Measurements from ENCODE around the gene DNAH8.
A peak's percentile ranks its signal among the peaks of the same experiment; 100 is the strongest.

DNAH8 gene

DNA sequence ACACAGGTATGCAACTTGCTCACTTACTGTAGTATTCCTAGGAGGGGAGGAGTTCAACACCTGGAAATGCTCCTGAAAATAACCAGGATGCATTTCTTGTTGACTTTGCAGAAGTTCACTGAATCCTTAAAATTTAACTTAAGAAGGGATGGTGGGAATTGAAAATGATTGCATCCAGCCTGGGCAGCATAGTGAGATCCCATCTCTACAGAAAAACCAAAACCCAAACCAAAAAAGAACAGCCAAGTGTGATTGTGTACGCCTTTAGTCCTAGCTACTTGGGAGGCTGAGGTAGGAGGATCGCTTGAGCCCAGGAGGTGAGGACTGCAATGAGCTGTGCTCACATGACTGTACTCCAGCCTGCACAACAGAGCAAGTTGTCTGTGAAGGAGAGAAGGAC is 1.7 kb downstream of the DNAH8 start:
- no peak overlapping the region for H3K4me3 ChIP-seq (ENCODE audit: low read depth, low read length)
- TF ChIP-seq, protein P1, sequence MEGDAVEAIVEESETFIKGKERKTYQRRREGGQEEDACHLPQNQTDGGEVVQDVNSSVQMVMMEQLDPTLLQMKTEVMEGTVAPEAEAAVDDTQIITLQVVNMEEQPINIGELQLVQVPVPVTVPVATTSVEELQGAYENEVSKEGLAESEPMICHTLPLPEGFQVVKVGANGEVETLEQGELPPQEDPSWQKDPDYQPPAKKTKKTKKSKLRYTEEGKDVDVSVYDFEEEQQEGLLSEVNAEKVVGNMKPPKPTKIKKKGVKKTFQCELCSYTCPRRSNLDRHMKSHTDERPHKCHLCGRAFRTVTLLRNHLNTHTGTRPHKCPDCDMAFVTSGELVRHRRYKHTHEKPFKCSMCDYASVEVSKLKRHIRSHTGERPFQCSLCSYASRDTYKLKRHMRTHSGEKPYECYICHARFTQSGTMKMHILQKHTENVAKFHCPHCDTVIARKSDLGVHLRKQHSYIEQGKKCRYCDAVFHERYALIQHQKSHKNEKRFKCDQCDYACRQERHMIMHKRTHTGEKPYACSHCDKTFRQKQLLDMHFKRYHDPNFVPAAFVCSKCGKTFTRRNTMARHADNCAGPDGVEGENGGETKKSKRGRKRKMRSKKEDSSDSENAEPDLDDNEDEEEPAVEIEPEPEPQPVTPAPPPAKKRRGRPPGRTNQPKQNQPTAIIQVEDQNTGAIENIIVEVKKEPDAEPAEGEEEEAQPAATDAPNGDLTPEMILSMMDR (IDR thresholded peaks at IDR 0.05; ENCODE audit: control insufficient read depth, extremely low read depth, insufficient read depth): no peak
- DNase-seq (ENCODE audit: low read depth): no peak

DNA sequence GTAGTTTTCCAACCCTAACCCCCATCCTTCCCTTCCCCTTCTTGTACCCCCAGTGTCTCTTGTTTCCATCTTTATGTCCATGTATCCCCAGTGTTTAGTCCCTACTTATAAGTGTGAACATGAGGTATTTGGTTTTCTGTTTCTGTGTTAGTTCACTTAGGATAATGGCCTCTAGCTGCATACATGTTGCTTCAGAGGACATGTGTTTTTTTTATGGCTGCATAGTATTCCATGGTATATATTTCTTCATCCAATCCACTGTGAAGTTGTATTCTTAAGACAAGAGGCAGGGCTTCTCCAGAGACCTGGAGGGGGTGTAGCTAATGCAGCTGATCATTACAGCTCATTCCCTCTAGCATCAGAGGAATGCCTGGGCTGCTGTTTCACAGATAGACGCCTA is 4.2 kb downstream of the DNAH8 start:
- no peak for DNase-seq (ENCODE audit: low read depth)
- H3K4me3 ChIP-seq (ENCODE audit: low read depth, low read length): no peak overlapping the region
- TF ChIP-seq, protein P1 (IDR thresholded peaks at IDR 0.05; ENCODE audit: control insufficient read depth, extremely low read depth, insufficient read depth): no peak

DNA sequence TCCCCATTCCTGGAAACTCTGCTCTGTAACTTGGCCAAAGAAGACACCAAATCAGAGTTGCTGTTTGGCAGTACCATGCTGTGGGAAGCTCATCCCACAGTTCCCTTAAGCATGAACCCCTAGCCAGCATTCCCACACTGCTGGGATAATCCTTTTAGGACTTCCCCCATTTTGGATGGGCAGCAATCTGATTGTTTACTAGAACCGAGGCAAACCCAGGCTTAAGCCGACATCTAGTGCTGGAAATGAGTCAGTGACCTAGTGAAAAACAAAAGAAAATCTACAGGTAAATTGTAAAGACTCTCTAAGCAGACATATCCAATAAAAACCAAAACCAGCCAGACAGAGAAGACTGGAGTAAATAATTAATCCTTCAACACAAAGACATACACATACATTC is 5.2 kb downstream of the DNAH8 start:
- TF ChIP-seq, protein P1 (IDR thresholded peaks at IDR 0.05; ENCODE audit: control insufficient read depth, extremely low read depth, insufficient read depth): peak; percentile 31
- no peak overlapping the region for H3K4me3 ChIP-seq (ENCODE audit: low read depth, low read length)
- no peak for DNase-seq (ENCODE audit: low read depth)

DNA sequence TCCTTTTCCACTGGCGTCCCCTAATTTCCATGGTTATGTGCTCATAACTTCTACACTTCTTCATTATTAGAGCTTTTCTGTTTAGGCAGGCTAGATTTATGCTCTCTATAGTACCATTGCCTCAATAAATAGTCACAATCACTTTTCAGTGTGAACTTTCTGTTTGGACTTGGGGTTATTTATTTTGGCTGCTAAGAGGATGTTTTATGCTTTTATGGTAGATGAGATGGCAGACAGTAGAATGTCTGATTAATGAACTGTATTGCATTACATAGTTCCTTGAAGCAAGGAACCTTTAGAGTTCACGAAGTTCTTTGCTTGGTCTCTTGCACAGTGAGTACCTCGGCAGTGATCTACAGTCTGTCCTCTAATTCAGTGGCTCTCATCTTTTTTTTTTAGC is 6.9 kb downstream of the DNAH8 start:
- TF ChIP-seq, protein P1 (IDR thresholded peaks at IDR 0.05; ENCODE audit: control insufficient read depth, extremely low read depth, insufficient read depth): no peak
- DNase-seq (ENCODE audit: low read depth): no peak
- no peak overlapping the region for H3K4me3 ChIP-seq (ENCODE audit: low read depth, low read length)

DNA sequence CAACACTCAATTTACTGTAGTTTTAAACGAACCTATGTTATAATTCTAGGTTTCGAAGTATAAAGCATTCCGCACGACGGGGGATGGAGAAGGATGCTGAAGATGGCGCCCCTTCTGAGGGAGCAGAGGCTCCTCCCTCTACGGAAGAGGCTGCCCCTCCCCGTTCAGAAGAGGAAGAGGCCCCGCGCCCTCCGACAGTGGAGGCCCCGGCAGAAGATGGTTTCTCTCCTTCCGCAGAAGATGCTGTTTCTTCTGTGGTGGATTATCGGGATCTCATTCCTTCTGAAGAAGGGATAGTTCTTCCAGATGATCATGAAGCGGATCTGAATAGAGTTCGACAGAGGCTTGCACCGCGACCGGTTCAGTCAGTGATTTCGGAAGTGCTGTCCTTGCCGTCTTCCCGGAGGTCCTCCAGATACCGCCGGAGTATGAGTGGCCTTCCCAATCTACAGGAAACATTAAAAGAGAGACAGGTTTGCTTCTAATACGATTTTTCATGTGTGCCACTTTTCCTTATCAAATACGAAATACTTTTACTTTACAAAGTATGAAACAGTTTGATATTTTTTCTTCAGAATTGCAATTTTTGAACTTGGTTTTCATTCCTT is 7.7 kb downstream of the DNAH8 start:
- no peak overlapping the region for H3K4me3 ChIP-seq (ENCODE audit: low read depth, low read length)
- TF ChIP-seq, protein P1 (IDR thresholded peaks at IDR 0.05; ENCODE audit: control insufficient read depth, extremely low read depth, insufficient read depth): no peak
- DNase-seq (ENCODE audit: low read depth): no peak

DNA sequence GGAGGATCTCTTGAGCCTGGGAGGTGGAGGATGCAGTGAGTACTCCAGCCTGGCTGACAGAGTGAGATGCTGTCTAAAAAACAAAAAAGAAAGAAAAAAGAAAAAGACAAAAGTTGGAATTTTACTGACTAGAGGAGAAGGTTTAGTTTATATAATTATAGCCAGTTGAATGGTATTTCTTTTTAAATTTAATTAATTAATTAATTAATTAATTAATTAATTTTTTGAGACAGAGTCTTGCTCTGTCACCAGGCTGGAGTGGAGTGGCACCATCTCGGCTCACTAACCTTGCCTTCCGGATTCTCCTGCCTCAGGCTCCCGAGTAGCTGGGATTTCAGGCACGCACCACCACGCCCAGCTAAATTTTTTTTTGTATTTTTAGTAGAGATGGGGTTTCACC is 8.7 kb downstream of the DNAH8 start:
- TF ChIP-seq, protein P1 (IDR thresholded peaks at IDR 0.05; ENCODE audit: control insufficient read depth, extremely low read depth, insufficient read depth): no peak
- DNase-seq (ENCODE audit: low read depth): no peak
- no peak overlapping the region for H3K4me3 ChIP-seq (ENCODE audit: low read depth, low read length)

DNA sequence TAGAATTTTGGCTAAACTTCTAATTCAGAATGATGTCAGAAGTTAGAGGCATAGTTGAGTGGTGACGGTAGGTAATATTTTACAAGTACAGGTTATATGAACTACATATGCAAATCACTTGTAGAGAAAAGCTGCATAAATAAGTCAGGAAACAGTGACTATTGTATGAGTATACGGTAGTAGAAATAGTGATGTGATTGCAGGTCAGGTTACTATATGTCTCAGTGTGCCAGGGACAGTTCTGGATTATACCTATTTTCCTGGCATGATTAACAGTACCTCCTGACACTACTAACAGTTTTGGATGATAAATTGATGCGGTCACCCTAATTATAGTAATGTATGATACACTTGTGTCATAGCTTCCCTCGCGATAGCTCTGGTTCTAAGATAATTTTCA is 9.2 kb downstream of the DNAH8 start:
- no peak for DNase-seq (ENCODE audit: low read depth)
- no peak overlapping the region for H3K4me3 ChIP-seq (ENCODE audit: low read depth, low read length)

More for the DNA sequence above, 9.2 kb downstream of the DNAH8 start:
- TF ChIP-seq, protein P1 (IDR thresholded peaks at IDR 0.05; ENCODE audit: control insufficient read depth, extremely low read depth, insufficient read depth): no peak

Measured in LNCaP clone FGC (cell line).